HepG2 (cell line): Measurements from ENCODE around the gene PRDM7. TPM values are rescaled to one million over a fixed set of nuclear protein-coding genes. Genes with fewer than 3 reads are reported as not detected.
A peak's percentile ranks its signal among the peaks of the same experiment; 100 is the strongest.

ENCODE experiments used
- FOXA1 ChIP-seq, 2 experiments: fragments of 450-650 bp in 1 of 2; sonication (generic) in 1 of 2; formaldehyde crosslinking in 1 of 2; IDR thresholded peaks; 2 replicates each; pipeline versions ENCODE4 v1.4.0 to v1.6.1; 2016 to 2020; ENCODE audit warnings: missing genetic modification reagents in 1 of 2
- FOXJ3 ChIP-seq: sonication (generic); formaldehyde crosslinking; IDR thresholded peaks from 2 replicates; pipeline ENCODE4 v1.4.0; 2020; ENCODE audit warnings: missing genetic modification reagents, mild to moderate bottlenecking, borderline replicate concordance
- MEF2D ChIP-seq: sonication (generic); formaldehyde crosslinking; IDR thresholded peaks from 2 replicates; pipeline ENCODE4 v1.5.1; 2020; ENCODE audit warnings: mild to moderate bottlenecking, missing genetic modification reagents
- NFIB ChIP-seq: sonication (generic); formaldehyde crosslinking; IDR thresholded peaks from 2 replicates; pipeline ENCODE4 v1.9.0; 2021; ENCODE audit warnings: missing genetic modification reagents, mild to moderate bottlenecking, borderline replicate concordance
- NR1H2 ChIP-seq: sonication (generic); formaldehyde crosslinking; IDR thresholded peaks from 2 replicates; pipeline ENCODE4 v1.8.1; 2022; ENCODE audit warnings: low read depth, missing genetic modification reagents, borderline replicate concordance
- PCBP1 ChIP-seq: fragments of 200-400 bp; formaldehyde crosslinking; IDR thresholded peaks from 2 replicates; pipeline ENCODE4 v1.6.1; 2017; ENCODE audit warnings: mild to moderate bottlenecking, low read depth, low read length, borderline replicate concordance
- POLR2AphosphoS5 ChIP-seq: IDR thresholded peaks from 2 replicates; pipeline ENCODE4 v1.6.1; 2012; ENCODE audit warnings: low read depth, low read length
- RCOR2 ChIP-seq: IDR thresholded peaks from 2 replicates; pipeline ENCODE4 v1.6.1; 2016; ENCODE audit warnings: missing biosample characterization, missing genetic modification reagents
- TBP ChIP-seq: sonication (generic); formaldehyde crosslinking; IDR thresholded peaks from 2 replicates; pipeline ENCODE4 v1.5.0; 2020; ENCODE audit warnings: missing genetic modification reagents
- TBX2 ChIP-seq: sonication (generic); formaldehyde crosslinking; IDR thresholded peaks from 2 replicates; pipeline ENCODE4 v1.5.0; 2020; ENCODE audit warnings: missing genetic modification reagents, mild to moderate bottlenecking, borderline replicate concordance
- ZBTB1 ChIP-seq: sonication (generic); formaldehyde crosslinking; IDR thresholded peaks from 2 replicates; pipeline ENCODE4 v1.4.0; 2020; ENCODE audit warnings: missing genetic modification reagents, borderline replicate concordance
- ZKSCAN5 ChIP-seq: sonication (generic); formaldehyde crosslinking; IDR thresholded peaks from 2 replicates; pipeline ENCODE4 v1.5.1; 2020; ENCODE audit warnings: mild to moderate bottlenecking, missing genetic modification reagents
- ZNF180 ChIP-seq: sonication (generic); formaldehyde crosslinking; IDR thresholded peaks from 2 replicates; pipeline ENCODE4 v1.4.0; 2020; ENCODE audit warnings: low read depth, missing genetic modification reagents, borderline replicate concordance
- ZNF33B ChIP-seq: sonication (generic); formaldehyde crosslinking; IDR thresholded peaks from 2 replicates; pipeline ENCODE4 v1.5.1; 2020; ENCODE audit warnings: mild to moderate bottlenecking, missing genetic modification reagents
- ZNF468 ChIP-seq: sonication (generic); formaldehyde crosslinking; IDR thresholded peaks from 2 replicates; pipeline ENCODE4 v1.8.0; 2022; ENCODE audit warnings: mild to moderate bottlenecking, moderate library complexity, missing genetic modification reagents
- ZNF660 ChIP-seq: sonication (generic); formaldehyde crosslinking; IDR thresholded peaks from 2 replicates; pipeline ENCODE4 v1.5.1; 2020; ENCODE audit warnings: mild to moderate bottlenecking, low read depth, missing genetic modification reagents, borderline replicate concordance
- ZNF775 ChIP-seq: sonication (generic); formaldehyde crosslinking; IDR thresholded peaks from 2 replicates; pipeline ENCODE4 v1.4.0; 2020; ENCODE audit warnings: missing genetic modification reagents, mild to moderate bottlenecking, moderate library complexity, borderline replicate concordance
- ZSCAN12 ChIP-seq: sonication (generic); formaldehyde crosslinking; IDR thresholded peaks from 2 replicates; pipeline ENCODE4 v1.9.0; 2021; ENCODE audit warnings: mild to moderate bottlenecking, missing genetic modification reagents
- polyA plus RNA-seq, 8 experiments: library from polyadenylated mRNA; depleted of rRNA in 3 of 8; stranded (reverse) in 7 of 8; unstranded in 1 of 8; fragments of >200 nt; fragmentation: Illumina TruSeq in 4 of 8; extraction: Trizol in 4 of 8; gene quantifications; 2 replicates each; pipeline versions ENCODE4 v1.2.1 to v1.2.3, GENCODE V29; 2011 to 2016; ENCODE audit warnings: low read depth in 4 of 8, missing spikeins in 1 of 8, mixed read lengths in 1 of 8; ENCODE audit not compliant: insufficient read depth in 1 of 8
- total RNA-seq, 5 experiments: library from RNA; depleted of rRNA; stranded (reverse); fragments of >200 nt; fragmentation: Illumina TruSeq; extraction: Trizol; gene quantifications; 2 replicates each; pipeline ENCODE4 v1.2.3, GENCODE V29; 2016; ENCODE audit warnings: low read depth in 1 of 5
- TF ChIP-seq, protein P1 (sequence below): sonication (generic); formaldehyde crosslinking; IDR thresholded peaks from 2 replicates; pipeline ENCODE4 v1.8.1; 2023; ENCODE audit warnings: mild to moderate bottlenecking, inconsistent platforms, moderate library complexity, missing genetic modification reagents, borderline replicate concordance
- TF ChIP-seq, protein P2 (sequence below): sonication (generic); formaldehyde crosslinking; IDR thresholded peaks from 2 replicates; pipeline ENCODE4 v1.5.0; 2020; ENCODE audit warnings: mild to moderate bottlenecking, missing genetic modification reagents
- TF ChIP-seq, protein P3 (sequence below): sonication (generic); formaldehyde crosslinking; IDR thresholded peaks from 2 replicates; pipeline ENCODE4 v1.4.0; 2020; ENCODE audit warnings: missing genetic modification reagents
- TF ChIP-seq, protein P4 (sequence below): sonication (generic); formaldehyde crosslinking; IDR thresholded peaks from 2 replicates; pipeline ENCODE4 v1.5.0; 2020; ENCODE audit warnings: missing genetic modification reagents

PRDM7 gene
- total and polyA plus RNA-seq, 2 of the 13 experiments (the other 11 are each of a cell fraction or from before 2014, with no cell fraction given), result not detected

DNA sequence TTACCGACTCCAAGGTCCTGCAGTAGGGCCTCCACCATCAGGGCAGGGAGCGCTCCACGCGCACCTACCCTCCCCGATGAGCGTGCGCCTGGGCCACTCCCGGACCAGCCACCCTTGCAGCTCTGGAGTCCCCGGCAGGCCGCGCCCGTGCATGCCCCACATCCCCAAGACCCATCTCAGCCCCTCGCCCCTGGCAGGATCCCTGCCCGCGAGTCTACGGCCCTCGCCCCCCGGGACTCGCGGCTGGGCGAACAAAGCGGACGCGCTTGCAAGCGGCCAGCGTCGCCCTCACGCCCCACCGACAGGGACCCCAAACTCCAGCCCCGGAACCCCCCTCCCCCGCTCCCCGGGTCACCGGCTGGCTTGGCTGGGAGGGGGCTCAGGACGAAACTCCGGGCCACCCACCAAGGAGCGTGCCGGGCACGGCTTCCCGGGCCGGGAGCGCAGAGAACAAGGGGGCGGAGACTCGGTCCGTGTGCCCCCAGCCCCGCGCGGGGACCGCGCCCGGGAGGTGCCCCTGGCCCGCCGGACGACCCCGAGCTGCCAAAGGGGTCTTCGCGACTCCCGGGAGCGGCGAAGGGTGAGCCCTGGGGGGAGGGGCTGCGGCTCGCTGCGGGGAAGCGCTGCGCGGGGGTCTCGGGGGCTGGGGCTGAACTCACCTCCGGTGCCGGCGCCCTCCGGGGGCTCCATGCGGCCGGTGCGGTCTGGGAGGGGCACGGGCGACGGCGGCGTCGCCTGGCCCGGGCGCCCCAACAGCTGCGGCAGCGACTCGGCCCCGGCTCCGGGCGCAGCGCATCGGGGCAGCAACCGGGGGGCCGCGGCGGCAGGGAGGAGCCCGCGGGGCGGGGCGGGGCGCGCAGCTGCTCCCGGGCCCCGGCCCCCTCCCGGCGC is 58.2 kb downstream of the PRDM7 start, which contains the start of gene DBNDD1 (continued):
- TF ChIP-seq ZNF180, result no peak
- TF ChIP-seq TBP (CRISPR knock-in tag), result no peak
- no peak for TF ChIP-seq NFIB (CRISPR knock-in tag)
- TF ChIP-seq ZBTB1 (CRISPR knock-in tag), result no peak
- TF ChIP-seq MEF2D, result no peak
- TF ChIP-seq, protein P1, sequence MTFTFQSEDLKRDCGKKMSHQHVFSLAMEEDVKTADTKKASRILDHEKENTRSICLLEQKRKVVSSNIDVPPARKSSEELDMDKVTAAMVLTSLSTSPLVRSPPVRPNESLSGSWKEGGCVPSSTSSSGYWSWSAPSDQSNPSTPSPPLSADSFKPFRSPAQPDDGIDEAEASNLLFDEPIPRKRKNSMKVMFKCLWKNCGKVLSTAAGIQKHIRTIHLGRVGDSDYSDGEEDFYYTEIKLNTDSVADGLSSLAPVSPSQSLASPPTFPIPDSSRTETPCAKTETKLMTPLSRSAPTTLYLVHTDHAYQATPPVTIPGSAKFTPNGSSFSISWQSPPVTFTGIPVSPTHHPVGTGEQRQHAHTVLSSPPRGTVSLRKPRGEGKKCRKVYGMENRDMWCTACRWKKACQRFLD (CRISPR knock-in tag), result no peak
- no peak for TF ChIP-seq FOXJ3 (CRISPR knock-in tag)
- TF ChIP-seq, protein P2, sequence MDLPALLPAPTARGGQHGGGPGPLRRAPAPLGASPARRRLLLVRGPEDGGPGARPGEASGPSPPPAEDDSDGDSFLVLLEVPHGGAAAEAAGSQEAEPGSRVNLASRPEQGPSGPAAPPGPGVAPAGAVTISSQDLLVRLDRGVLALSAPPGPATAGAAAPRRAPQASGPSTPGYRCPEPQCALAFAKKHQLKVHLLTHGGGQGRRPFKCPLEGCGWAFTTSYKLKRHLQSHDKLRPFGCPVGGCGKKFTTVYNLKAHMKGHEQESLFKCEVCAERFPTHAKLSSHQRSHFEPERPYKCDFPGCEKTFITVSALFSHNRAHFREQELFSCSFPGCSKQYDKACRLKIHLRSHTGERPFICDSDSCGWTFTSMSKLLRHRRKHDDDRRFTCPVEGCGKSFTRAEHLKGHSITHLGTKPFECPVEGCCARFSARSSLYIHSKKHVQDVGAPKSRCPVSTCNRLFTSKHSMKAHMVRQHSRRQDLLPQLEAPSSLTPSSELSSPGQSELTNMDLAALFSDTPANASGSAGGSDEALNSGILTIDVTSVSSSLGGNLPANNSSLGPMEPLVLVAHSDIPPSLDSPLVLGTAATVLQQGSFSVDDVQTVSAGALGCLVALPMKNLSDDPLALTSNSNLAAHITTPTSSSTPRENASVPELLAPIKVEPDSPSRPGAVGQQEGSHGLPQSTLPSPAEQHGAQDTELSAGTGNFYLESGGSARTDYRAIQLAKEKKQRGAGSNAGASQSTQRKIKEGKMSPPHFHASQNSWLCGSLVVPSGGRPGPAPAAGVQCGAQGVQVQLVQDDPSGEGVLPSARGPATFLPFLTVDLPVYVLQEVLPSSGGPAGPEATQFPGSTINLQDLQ, result no peak
- no peak for TF ChIP-seq NR1H2 (CRISPR knock-in tag)
- TF ChIP-seq ZNF33B (CRISPR knock-in tag), result no peak
- TF ChIP-seq, protein P3, sequence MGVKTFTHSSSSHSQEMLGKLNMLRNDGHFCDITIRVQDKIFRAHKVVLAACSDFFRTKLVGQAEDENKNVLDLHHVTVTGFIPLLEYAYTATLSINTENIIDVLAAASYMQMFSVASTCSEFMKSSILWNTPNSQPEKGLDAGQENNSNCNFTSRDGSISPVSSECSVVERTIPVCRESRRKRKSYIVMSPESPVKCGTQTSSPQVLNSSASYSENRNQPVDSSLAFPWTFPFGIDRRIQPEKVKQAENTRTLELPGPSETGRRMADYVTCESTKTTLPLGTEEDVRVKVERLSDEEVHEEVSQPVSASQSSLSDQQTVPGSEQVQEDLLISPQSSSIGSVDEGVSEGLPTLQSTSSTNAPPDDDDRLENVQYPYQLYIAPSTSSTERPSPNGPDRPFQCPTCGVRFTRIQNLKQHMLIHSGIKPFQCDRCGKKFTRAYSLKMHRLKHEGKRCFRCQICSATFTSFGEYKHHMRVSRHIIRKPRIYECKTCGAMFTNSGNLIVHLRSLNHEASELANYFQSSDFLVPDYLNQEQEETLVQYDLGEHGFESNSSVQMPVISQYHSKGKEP (CRISPR knock-in tag), result 0 out of 2 replicates have a peak, but pooled peaks have one; percentile 9
- 0 out of 2 replicates have a peak, but pooled peaks have one; percentile 16 for TF ChIP-seq ZSCAN12 (CRISPR knock-in tag)
- no peak for TF ChIP-seq PCBP1
- no peak for TF ChIP-seq RCOR2
- TF ChIP-seq POLR2AphosphoS5, result no peak
- no peak for TF ChIP-seq ZNF660 (CRISPR knock-in tag)
- no peak for TF ChIP-seq ZKSCAN5 (CRISPR knock-in tag)
- TF ChIP-seq, protein P4, sequence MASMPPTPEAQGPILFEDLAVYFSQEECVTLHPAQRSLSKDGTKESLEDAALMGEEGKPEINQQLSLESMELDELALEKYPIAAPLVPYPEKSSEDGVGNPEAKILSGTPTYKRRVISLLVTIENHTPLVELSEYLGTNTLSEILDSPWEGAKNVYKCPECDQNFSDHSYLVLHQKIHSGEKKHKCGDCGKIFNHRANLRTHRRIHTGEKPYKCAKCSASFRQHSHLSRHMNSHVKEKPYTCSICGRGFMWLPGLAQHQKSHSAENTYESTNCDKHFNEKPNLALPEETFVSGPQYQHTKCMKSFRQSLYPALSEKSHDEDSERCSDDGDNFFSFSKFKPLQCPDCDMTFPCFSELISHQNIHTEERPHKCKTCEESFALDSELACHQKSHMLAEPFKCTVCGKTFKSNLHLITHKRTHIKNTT (CRISPR knock-in tag), result no peak
- no peak for TF ChIP-seq FOXA1 (IDR thresholded peaks at IDR 0.05)
- TF ChIP-seq FOXA1 (CRISPR knock-in tag; IDR thresholded peaks at IDR 0.05), result no peak
- no peak for TF ChIP-seq ZNF775 (CRISPR knock-in tag)
- TF ChIP-seq ZNF468, result no peak
- TF ChIP-seq TBX2 (CRISPR knock-in tag), result no peak
